Coronary artery (tissue), 2 donors: ENCODE data around the gene STPG1.
"Not testable (repeated sequence)": the region's sequence is repeated elsewhere in the genome, so short reads cannot be mapped to it uniquely, and the experiment has no call there.

Source experiments
- DNase-seq: peaks from one replicate; pipeline ENCODE4 v3.0.0-alpha.2; 2017; ENCODE audit warnings: low spot score
- H3K27ac ChIP-seq, 2 donors: fragments of 200-600 bp; sonication (generic); one replicate each; pipeline ENCODE4 v1.5.1; 2016 to 2019
- H3K4me3 ChIP-seq: fragments of 200-600 bp; sonication (generic); 2 replicates; pipeline ENCODE4 v1.5.1; 2016; ENCODE audit warnings: mild to moderate bottlenecking, moderate library complexity
- CTCF ChIP-seq: fragments of 200-600 bp; sonication (generic); IDR thresholded peaks from one replicate; pipeline ENCODE4 v1.5.1; 2019; ENCODE audit warnings: antibody characterized with exemption

The STPG1 gene

DNA sequence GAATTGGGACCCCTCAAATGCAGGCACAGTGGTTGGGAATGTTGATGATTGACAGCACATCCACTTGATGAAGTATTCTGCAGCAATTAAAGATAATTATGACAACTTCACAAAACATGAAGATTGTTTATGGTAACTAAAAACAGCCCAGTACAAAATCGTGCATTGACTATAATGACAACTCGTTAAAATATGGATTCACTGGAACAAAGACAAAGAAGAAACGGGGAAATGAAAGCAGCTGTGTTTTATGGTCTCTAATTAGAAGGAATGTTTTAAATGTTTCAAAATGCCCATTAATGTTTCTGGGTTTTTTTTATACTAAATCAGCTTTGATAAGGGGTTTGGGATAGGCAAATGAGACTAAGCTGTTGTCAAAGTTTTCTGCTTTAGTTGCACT is 38.2 kb upstream of the STPG1 start:
- no peak overlapping the region for H3K4me3 ChIP-seq
- no peak for TF ChIP-seq CTCF
- no peak for DNase-seq
- no peak overlapping the region for H3K27ac ChIP-seq

DNA sequence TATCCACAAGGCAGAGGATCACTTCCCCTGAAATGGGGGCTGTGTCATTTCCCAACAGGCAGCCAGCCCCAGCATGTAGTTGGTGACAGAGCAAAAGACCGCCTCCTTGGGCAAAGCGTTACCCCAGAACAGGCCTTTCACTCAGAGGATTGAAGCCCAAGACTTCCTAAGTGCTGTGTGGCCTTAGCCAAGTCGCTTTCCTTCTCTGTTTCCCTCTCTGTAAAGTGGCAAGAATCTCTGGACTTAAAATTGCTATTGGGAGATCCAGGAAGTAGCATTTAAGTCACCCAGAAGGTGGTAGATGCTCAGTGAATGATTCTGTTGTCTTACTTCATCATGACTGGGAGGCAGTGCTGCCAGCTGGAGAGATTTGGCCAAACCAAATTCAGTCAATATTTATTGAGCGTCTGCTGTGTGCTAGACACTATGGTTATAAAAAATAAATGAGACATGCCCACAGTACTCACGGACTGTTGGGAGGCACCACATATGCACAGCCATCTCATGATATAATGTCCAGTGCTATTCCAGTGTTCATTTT is 37.3 kb upstream of the STPG1 start:
- no peak for TF ChIP-seq CTCF
- Histone ChIP-seq H3K4me3 (no peak overlapping the region), H3K27ac (no peak overlapping the region)
- no peak for DNase-seq

- no peak overlapping the region for H3K4me3 ChIP-seq
- H3K27ac ChIP-seq: no peak overlapping the region
- no peak for TF ChIP-seq CTCF
- DNase-seq: no peak
Measured at GRCh38 chr1:24450316-24450715, 36.7 kb upstream of the STPG1 start.

- not testable (repeated sequence) for H3K4me3 ChIP-seq, DNase-seq, H3K27ac ChIP-seq
Measured at GRCh38 chr1:24446446-24446845, 32.9 kb upstream of the STPG1 start.

DNA sequence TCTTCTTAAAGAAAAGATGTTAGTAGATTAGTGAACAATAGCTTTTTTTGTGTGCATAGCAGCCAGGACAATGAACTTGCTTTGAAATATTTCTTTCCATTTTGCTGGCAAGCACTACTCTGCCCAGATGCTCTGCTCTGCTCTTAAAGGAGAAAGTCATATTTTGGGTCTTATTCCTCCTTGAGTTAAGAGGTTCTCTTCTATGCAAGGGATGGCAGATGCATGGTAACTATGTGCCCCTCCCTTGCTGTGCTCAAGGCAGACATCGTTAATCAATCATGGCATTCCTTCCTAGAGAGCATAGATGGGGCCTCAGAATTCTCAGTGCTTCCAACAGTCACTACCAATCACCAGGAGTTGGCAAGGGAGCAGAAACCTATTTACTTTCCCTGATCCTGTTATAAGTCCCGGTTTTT is 29.7 kb upstream of the STPG1 start:
- Histone ChIP-seq H3K4me3 (no peak overlapping the region), H3K27ac (no peak overlapping the region)
- no peak for DNase-seq
- TF ChIP-seq CTCF: no peak

DNA sequence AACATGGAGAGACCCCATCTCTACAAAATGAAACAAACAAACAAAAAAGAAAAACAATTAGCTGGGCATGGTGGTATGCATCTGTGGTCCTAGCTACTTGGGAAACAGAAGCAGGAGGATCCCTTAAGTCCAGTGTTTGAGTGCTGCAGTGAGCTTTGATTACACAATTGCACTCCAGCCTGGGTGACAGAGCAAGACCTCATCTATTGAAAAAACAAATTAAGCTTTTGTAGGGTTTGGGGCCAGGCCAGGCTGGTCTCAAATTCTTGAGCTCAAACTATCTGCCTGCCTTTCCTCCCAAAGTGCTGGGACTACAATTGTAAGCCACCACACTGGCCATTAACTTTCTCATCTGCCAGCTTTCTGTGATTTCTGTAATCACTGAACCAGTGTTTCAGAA is 29.2 kb upstream of the STPG1 start:
- Histone ChIP-seq H3K4me3 (no peak overlapping the region), H3K27ac (no peak overlapping the region)
- no peak for DNase-seq
- TF ChIP-seq CTCF: no peak

- no peak for TF ChIP-seq CTCF
- no peak for DNase-seq
- H3K4me3 ChIP-seq: no peak overlapping the region
- no peak overlapping the region for H3K27ac ChIP-seq
Measured at GRCh38 chr1:24441996-24442668, 28.6 kb upstream of the STPG1 start.
